Neural progenitor cell (in vitro differentiated cells): ENCODE results near the gene ZBED4.

Experiments
- EZH2phosphoT487 ChIP-seq: fragments of 200-600 bp; sonication (generic); IDR thresholded peaks from 2 replicates; pipeline ENCODE4 v1.6.1; 2017; ENCODE audit warnings: antibody characterized with exemption
- TF ChIP-seq, protein P1 (sequence below): fragments of 200-600 bp; sonication (generic); IDR thresholded peaks from 2 replicates; pipeline ENCODE4 v1.5.1; 2017; ENCODE audit warnings: antibody characterized with exemption, mild to moderate bottlenecking

DNA sequence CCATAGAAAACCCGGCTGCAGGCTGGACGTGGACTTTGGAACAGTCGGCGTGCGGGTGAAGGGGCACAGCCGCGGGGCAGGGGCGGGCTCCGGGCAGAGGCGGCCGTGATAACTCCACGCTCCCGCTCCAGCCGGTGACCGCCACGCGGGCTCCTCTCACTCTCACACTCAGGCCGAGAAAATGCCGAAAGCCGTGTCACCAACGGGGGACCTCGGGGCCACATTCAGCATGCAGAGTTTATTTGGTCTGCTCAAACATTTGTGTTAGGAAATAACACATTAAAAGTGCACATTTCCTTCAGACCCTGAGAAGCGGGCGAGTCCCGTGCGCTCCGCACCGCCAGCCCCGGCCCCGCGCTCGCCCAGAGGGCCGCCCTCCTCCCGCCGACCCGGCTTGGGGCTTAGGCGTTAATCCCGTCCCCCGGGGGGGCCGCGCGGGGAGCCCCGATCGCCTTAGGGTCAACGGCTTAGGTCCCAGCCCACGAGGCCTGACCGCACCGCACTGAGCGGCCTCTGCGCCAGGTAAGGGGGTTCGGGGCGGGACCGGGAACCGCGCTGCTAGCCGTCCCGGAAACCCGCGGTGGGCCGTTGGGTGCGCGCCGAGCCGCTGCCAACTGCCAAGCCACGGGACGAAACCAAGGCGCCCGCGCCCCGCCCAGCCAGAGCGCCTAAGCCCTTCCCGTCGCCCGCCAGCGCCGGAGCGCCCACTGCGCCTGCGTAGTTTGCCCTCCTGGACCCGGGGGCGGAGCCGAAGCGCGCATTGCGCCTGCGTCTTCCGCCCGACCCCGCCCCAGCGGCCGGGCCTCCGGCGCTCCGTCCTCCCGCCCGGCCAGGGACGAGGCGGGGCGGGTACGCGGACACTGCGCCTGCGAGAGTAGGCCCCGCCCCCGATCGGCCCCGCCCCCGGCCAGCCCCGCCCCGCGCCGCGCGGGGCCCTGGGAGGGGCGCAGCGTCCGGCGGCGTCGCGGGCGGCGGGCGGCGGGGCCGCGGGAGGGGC lies at the start of gene ZBED4:
- TF ChIP-seq, protein P1, sequence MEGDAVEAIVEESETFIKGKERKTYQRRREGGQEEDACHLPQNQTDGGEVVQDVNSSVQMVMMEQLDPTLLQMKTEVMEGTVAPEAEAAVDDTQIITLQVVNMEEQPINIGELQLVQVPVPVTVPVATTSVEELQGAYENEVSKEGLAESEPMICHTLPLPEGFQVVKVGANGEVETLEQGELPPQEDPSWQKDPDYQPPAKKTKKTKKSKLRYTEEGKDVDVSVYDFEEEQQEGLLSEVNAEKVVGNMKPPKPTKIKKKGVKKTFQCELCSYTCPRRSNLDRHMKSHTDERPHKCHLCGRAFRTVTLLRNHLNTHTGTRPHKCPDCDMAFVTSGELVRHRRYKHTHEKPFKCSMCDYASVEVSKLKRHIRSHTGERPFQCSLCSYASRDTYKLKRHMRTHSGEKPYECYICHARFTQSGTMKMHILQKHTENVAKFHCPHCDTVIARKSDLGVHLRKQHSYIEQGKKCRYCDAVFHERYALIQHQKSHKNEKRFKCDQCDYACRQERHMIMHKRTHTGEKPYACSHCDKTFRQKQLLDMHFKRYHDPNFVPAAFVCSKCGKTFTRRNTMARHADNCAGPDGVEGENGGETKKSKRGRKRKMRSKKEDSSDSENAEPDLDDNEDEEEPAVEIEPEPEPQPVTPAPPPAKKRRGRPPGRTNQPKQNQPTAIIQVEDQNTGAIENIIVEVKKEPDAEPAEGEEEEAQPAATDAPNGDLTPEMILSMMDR: no peak
- peak; percentile 70 for TF ChIP-seq EZH2phosphoT487
